Lower leg skin (tissue), 4 donors: ENCODE results near the gene LCA5. TPM values are rescaled to one million over a fixed set of nuclear protein-coding genes. Genes with fewer than 3 reads are reported as not detected.

Experiments
- DNase-seq, 2 donors: peaks; one replicate each; pipeline ENCODE4 v3.0.0-alpha.2; 2019; ENCODE audit warnings: low spot score in 2 of 2
- H3K4me3 ChIP-seq: fragments of 200-600 bp; sonication (generic); 2 replicates; pipeline ENCODE4 v1.5.1; 2017; ENCODE audit warnings: mild to moderate bottlenecking, low read depth; ENCODE audit not compliant: poor library complexity, severe bottlenecking
- POLR2A ChIP-seq, 2 donors: fragments of 450-650 bp; IDR thresholded peaks; one replicate each; pipeline ENCODE4 v1.6.1; 2016 to 2017; ENCODE audit warnings: antibody characterized with exemption in 2 of 2, mild to moderate bottlenecking in 1 of 2, moderate library complexity in 1 of 2
- WGBS, 2 donors: methylation state at CpG; one replicate each; pipeline ENCODE4 v1.1.5; 2018; 5-methylcytosine and 5-hydroxymethylcytosine counted together
- intact Hi-C: fragments of 100-400 bp; cut with DNase I; formaldehyde crosslinking; loops from one replicate; pipeline ENCODE4 v1.15.0; 2023; ENCODE audit warnings: low total_unique reads
- total RNA-seq, 4 donors: library from RNA; depleted of rRNA; stranded (reverse); fragments of >200 nt; gene quantifications; one replicate each; pipeline ENCODE4 v1.1.0, GENCODE V29; 2016
- TF ChIP-seq, protein P1 (sequence below), 3 donors: fragments of 450-650 bp; IDR thresholded peaks; one replicate each; pipeline ENCODE4 v1.5.1; 2016; ENCODE audit warnings: antibody characterized with exemption in 3 of 3, mild to moderate bottlenecking in 3 of 3, moderate library complexity in 2 of 3

LCA5 gene
- total RNA-seq, 4 donors from 2014 or later, result 1.8 to 2.8 (median 2.2) TPM

DNA sequence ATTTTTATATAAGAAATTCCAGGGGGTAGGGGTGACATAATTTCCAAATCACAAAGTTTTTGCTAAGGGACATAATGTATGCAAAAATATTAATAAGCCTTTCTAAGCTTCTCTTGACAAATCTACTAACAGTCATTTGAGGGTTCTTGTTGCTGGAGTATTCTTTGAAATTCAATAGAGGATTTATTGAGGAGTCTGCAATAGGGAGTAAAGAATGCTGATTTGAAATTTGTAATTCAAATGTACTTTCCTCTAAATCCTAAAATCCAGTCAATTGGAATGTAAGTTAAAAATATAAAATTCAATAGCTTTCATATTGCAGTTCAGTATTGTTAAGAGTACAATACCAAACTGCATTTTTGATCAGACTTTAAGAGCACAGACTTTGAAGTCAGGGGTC lies 17.1 kb upstream of the LCA5 start:
- intact Hi-C loops, result no loop called here
- no peak for DNase-seq
- TF ChIP-seq, protein P1, sequence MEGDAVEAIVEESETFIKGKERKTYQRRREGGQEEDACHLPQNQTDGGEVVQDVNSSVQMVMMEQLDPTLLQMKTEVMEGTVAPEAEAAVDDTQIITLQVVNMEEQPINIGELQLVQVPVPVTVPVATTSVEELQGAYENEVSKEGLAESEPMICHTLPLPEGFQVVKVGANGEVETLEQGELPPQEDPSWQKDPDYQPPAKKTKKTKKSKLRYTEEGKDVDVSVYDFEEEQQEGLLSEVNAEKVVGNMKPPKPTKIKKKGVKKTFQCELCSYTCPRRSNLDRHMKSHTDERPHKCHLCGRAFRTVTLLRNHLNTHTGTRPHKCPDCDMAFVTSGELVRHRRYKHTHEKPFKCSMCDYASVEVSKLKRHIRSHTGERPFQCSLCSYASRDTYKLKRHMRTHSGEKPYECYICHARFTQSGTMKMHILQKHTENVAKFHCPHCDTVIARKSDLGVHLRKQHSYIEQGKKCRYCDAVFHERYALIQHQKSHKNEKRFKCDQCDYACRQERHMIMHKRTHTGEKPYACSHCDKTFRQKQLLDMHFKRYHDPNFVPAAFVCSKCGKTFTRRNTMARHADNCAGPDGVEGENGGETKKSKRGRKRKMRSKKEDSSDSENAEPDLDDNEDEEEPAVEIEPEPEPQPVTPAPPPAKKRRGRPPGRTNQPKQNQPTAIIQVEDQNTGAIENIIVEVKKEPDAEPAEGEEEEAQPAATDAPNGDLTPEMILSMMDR (IDR thresholded peaks at IDR 0.05), result no peak
- no peak for TF ChIP-seq POLR2A (IDR thresholded peaks at IDR 0.05)
- no peak overlapping the region for H3K4me3 ChIP-seq

DNA sequence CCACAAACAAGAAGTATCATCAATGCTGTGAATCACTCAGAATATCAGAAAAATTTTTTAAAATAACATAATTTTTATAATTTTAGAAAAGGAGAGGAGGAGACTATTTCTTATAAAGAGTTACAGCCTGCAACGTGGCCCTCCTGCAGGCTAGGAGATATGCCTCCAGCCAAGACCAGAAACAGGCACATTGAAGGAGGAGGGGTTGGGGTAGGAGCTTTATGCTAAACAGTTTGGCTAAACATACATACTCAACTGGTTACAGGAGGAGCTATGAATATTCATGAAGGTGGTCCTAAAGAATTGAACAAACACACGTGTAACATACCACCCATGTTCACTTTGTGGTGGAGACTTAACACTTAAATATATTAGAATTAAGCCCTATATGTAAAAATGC lies 14.2 kb upstream of the LCA5 start:
- TF ChIP-seq POLR2A (IDR thresholded peaks at IDR 0.05), result no peak
- TF ChIP-seq, protein P1 (IDR thresholded peaks at IDR 0.05), result no peak
- DNase-seq, result no peak
- intact Hi-C loops, result no loop called here
- H3K4me3 ChIP-seq, result no peak overlapping the region
- WGBS, 2 donors, result 46 to 79% methylated on average over 2 of the region's 2 CpGs

DNA sequence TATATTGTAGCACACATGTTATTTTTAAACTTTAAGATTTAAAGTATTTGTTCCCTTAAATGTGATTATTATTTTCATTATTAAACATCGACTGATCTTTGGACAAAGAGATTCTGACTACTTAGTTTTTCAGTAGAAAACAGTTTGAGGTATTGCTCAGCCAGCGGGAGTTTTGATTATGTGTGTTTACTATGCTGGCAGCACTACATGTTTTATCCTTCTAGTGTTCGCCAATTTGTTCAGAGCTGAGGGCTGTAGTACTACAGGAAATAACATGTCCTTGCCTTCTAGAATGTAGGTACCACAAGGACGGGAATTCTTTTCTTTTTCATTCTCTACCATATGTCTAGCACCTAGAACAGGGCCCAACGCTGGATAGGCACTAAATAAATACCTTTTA lies 11.1 kb upstream of the LCA5 start:
- no peak for DNase-seq
- H3K4me3 ChIP-seq, result no peak overlapping the region
- intact Hi-C loops, result no loop called here
- TF ChIP-seq, protein P1 (IDR thresholded peaks at IDR 0.05), result no peak
- 87 to 88% methylated on average over 5 of the region's 5 CpGs for WGBS, 2 donors

DNA sequence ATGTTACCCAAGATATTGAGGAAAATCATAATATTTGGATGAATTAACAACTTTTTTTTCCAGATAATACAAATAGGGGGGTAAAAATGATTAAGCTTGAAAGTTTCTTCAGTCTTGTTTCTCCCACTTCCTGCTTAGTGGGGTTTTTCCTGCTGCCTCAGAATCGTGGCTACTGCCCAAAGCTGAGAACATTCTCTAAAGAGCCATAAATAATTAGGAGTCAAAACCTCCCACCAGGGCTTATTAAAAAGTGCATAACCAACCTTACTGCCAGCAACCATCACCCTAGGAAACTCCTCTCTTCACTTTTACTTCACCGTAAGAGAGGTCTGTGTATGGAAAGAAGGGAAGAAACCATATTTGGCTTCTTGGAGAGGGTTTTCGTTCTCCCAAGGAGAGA lies 9.0 kb upstream of the LCA5 start:
- no peak overlapping the region for H3K4me3 ChIP-seq
- DNase-seq, result no peak
- WGBS, 2 donors, result 61 to 63% methylated on average over 3 of the region's 3 CpGs
- TF ChIP-seq, protein P1 (IDR thresholded peaks at IDR 0.05), result no peak
- TF ChIP-seq POLR2A (IDR thresholded peaks at IDR 0.05), result no peak
- intact Hi-C loops, result no loop called here

DNA sequence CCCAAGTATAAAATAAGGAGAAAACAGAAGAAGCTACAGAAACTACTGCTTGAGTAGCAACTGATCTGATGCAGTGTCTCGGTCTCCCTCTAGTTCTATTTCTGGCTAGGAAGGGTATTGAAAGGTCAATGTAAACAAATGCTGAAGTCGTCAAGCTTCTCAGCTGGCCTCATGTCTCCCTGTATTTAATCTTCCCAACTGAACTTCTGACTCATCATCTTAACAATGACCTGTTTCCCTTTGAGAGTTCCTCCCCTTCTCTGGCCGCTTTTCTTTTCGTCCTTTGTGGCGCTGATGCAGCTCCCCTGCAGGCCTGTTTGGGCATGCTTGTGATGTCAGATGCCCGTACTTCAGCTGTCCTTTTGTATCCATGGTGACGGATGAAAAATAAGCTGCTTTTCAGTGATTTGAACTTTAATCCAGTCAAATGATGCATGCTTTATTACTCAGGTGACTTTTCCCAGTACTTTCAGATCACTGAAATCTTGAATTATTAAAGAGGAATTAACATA lies 7.8 kb upstream of the LCA5 start:
- H3K4me3 ChIP-seq, result no peak overlapping the region
- 15 to 20% methylated on average over 7 of the region's 7 CpGs for WGBS, 2 donors
- DNase-seq, result peak; percentile 53 to 85
- intact Hi-C loops, result no loop called here
- TF ChIP-seq, protein P1 (IDR thresholded peaks at IDR 0.05), result no peak
- no peak for TF ChIP-seq POLR2A (IDR thresholded peaks at IDR 0.05)

DNA sequence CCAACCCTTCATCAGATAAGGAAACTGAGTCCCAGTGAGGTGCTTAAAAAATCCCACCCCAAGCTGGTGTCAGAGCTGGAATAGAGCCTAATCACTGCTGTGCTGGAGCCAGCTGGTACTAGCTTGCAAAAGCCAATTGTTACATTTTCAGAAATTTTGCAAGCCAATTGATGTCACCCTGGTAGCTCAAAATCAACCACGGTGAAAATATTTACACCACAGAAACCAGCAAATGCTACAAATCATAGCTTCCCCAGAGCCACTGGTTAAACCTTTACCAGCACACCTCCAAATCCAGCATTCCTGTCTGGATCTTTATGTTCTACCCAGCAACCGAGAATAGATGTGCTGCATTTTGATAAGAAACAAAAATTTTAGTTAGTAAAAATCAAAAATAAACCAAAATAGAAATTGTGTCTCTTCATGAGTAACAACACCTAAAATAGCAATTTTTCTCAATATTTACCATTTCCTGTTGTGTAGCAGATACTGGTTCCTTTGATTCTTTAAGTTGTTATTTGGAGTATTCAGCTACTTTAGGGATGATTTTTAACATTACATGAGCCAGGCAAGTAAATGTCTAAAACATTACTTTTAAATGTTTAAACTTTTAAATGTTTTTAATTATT lies 7.2 kb upstream of the LCA5 start:
- WGBS, 2 donors, result 56 to 71% methylated on average over 2 of the region's 2 CpGs
- intact Hi-C loops, result no loop called here
- no peak overlapping the region for H3K4me3 ChIP-seq
- DNase-seq, result no peak
- TF ChIP-seq, protein P1 (IDR thresholded peaks at IDR 0.05), result no peak
- TF ChIP-seq POLR2A (IDR thresholded peaks at IDR 0.05), result no peak
